Osteocyte (in vitro differentiated cells): ENCODE data around the gene RNF113B. TPM values are rescaled to one million over a fixed set of nuclear protein-coding genes. Genes with fewer than 3 reads are reported as not detected.
A peak's percentile ranks its signal among the peaks of the same experiment; 100 is the strongest.

ENCODE experiments used
- DNase-seq: peaks from one replicate; pipeline ENCODE4 v3.0.0; 2021; ENCODE audit warnings: mixed read lengths; ENCODE audit not compliant: unreplicated experiment; ENCODE audit errors: extremely low spot score
- H3K27ac Mint-ChIP-seq: one replicate; pipeline ENCODE4 v1.8.0; 2021; ENCODE audit warnings: mild to moderate bottlenecking, mixed read lengths; ENCODE audit not compliant: unreplicated experiment
- H3K27me3 Mint-ChIP-seq: one replicate; pipeline ENCODE4 v1.8.0; 2021; ENCODE audit warnings: mixed read lengths; ENCODE audit not compliant: unreplicated experiment
- H3K36me3 Mint-ChIP-seq: one replicate; pipeline ENCODE4 v1.8.0; 2021; ENCODE audit warnings: mixed read lengths; ENCODE audit not compliant: unreplicated experiment
- H3K4me1 Mint-ChIP-seq: one replicate; pipeline ENCODE4 v1.8.0; 2021; ENCODE audit warnings: mixed read lengths; ENCODE audit not compliant: unreplicated experiment
- H3K4me3 Mint-ChIP-seq: one replicate; pipeline ENCODE4 v1.8.0; 2021; ENCODE audit warnings: mild to moderate bottlenecking, moderate library complexity, mixed read lengths; ENCODE audit not compliant: unreplicated experiment
- H3K9me3 Mint-ChIP-seq: one replicate; pipeline ENCODE4 v1.8.0; 2021; ENCODE audit warnings: mixed read lengths; ENCODE audit not compliant: unreplicated experiment
- total RNA-seq: library from RNA; stranded (reverse); gene quantifications from 2 replicates; pipeline ENCODE4 v1.2.1, GENCODE V29; 2021
- TF ChIP-seq, protein P1 (sequence below): fragments of 200-600 bp; sonication (generic); IDR thresholded peaks from 2 replicates; pipeline ENCODE4 v1.5.0; 2021; ENCODE audit warnings: antibody characterized with exemption, mild to moderate bottlenecking, moderate library complexity

RNF113B gene
- total RNA-seq, 1 donor from 2014 or later, result not detected

DNA sequence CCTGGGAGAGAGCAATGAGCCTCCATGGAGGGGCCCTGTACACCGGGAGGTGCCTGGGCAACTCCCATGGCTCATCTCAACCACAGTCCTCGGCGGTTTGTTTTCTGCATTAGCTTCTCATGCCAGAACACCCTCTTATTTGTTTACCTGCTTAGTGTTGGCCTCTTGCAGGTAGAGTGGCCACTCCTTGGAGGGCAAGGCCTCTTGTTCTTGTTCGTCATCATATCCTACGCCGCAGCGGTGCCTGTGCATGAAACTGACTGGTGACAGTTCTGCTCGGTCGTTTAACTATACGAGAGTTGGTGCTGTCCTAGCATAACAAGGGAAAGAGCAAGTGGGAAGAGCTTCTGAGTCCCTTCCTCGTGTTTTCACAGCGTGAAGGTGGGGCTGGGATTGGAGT lies 40.5 kb upstream of the RNF113B start:
- TF ChIP-seq, protein P1, sequence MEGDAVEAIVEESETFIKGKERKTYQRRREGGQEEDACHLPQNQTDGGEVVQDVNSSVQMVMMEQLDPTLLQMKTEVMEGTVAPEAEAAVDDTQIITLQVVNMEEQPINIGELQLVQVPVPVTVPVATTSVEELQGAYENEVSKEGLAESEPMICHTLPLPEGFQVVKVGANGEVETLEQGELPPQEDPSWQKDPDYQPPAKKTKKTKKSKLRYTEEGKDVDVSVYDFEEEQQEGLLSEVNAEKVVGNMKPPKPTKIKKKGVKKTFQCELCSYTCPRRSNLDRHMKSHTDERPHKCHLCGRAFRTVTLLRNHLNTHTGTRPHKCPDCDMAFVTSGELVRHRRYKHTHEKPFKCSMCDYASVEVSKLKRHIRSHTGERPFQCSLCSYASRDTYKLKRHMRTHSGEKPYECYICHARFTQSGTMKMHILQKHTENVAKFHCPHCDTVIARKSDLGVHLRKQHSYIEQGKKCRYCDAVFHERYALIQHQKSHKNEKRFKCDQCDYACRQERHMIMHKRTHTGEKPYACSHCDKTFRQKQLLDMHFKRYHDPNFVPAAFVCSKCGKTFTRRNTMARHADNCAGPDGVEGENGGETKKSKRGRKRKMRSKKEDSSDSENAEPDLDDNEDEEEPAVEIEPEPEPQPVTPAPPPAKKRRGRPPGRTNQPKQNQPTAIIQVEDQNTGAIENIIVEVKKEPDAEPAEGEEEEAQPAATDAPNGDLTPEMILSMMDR, result no peak
- H3K27me3 Mint-ChIP-seq, result no peaks in the 10 kb centered on the region
- no peaks in the 10 kb centered on the region for H3K9me3 Mint-ChIP-seq
- no peak for DNase-seq
- H3K27ac Mint-ChIP-seq, result no peak overlapping the region
- peaks cover 79% of the 10 kb centered on the region for H3K4me1 Mint-ChIP-seq
- no peak overlapping the region for H3K4me3 Mint-ChIP-seq
- peaks cover 29% of the 10 kb centered on the region for H3K36me3 Mint-ChIP-seq

DNA sequence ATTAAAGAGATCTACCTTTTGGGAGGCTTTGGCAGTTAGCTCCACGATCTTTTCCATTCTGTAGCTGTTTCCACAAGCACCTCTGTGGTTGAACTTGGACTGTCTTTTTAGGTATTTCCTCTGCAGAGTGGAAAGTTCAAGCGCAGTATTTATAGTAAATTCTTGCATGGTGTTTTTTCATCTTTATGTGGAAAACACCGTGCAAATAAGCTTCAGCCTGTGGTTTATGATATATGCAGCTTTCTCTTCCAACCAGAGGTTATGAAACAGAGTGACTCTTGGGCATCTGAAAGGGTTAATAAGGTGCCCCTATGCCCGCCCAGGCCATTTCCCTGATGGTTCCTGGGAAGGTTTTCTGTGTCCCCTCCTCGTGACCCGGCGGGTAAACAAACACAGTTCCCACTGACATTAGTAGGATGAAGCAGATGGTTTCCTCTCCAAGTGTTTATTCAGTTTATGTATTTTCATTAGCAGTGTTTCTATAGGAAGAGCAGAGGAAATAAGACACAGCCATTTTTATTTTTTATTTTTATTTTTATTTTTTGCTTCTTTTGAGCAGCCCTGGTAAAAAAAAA lies 39.7 kb upstream of the RNF113B start:
- no peaks in the 10 kb centered on the region for H3K9me3 Mint-ChIP-seq
- H3K4me1 Mint-ChIP-seq, result peaks cover 78% of the 10 kb centered on the region
- peak overlapping the region; percentile 87 for H3K27ac Mint-ChIP-seq

DNA sequence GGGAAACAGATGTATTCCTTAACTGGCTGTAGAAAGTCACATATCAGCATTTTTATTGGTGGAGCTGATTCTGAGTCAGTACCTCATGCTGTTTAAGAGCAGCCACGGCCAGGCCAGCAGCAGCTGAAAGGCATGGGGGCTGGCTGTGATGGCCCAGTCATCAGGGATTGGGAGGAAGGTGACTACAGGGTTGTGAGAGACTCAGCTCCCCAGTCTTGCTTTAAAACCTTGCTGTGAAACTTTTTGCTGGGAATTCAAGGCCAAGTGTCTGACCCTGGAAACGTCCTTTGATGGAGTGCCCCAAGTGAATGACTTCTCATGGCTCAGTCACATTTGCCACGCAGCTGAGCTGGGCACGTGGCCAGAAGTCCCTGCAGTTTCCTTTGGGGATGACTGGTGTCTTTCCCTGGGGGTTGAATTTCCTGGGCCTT lies 39.1 kb upstream of the RNF113B start:
- Mint-ChIP-seq H3K36me3 (peaks cover 32% of the 10 kb centered on the region), H3K27ac (peak overlapping the region; percentile 87)

More for the DNA sequence above, 39.7 kb upstream of the RNF113B start:
- Mint-ChIP-seq H3K36me3 (peaks cover 29% of the 10 kb centered on the region), H3K27me3 (no peaks in the 10 kb centered on the region), H3K4me3 (no peak overlapping the region)
- TF ChIP-seq, protein P1, result no peak
- no peak for DNase-seq

DNA sequence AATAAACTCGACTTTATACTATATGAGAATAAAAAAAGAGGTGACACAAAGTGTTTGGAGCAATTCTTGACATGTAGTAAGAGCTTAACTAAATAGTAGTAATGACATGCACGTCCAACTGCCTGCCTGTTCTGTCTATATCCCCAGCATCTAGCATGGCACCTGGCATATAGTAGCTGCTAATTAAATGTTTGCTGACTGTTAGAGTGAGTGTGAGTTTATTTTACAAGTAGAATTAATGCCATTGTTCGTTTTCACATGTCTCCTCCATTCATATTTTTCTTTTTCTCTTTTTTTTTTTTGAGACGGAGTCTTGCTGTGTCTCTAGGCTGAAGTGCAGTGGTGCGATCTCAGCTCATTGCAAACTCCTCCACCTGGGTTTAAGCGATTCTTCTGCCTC lies 38.4 kb upstream of the RNF113B start:
- TF ChIP-seq, protein P1, result no peak
- Mint-ChIP-seq H3K27ac (peak overlapping the region; percentile 87), H3K4me1 (peaks cover 80% of the 10 kb centered on the region), H3K4me3 (no peak overlapping the region), H3K9me3 (no peaks in the 10 kb centered on the region), H3K27me3 (no peaks in the 10 kb centered on the region), H3K36me3 (peaks cover 32% of the 10 kb centered on the region)
- DNase-seq, result no peak

More for the DNA sequence above, 39.1 kb upstream of the RNF113B start:
- Mint-ChIP-seq H3K27me3 (no peaks in the 10 kb centered on the region), H3K4me3 (peak overlapping the region; percentile 26), H3K9me3 (no peaks in the 10 kb centered on the region), H3K4me1 (peaks cover 80% of the 10 kb centered on the region)
- no peak for DNase-seq
- TF ChIP-seq, protein P1, result no peak

DNA sequence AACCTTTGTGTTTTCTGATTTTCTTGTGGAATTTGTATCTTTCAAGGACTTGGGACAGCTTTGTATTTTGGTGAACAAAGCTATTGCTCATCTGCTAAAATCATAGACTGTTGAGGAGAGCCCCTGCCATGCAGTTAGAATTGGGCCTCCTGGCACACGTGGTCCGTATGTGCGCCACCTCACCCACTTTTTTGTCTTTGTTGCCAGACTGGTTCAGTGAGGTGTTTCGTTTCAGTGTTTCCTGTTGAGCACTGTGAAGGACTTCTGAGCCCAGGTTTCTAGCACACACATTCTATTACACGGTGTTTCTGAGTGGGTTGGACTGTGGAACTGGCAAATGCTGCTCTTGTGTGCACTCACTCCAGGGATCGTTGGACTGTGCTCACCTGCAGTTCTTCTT lies 37.6 kb upstream of the RNF113B start:
- TF ChIP-seq, protein P1, result no peak
- H3K4me3 Mint-ChIP-seq, result no peak overlapping the region
- peak overlapping the region; percentile 87 for H3K27ac Mint-ChIP-seq
- H3K9me3 Mint-ChIP-seq, result no peaks in the 10 kb centered on the region
- no peak for DNase-seq
- H3K27me3 Mint-ChIP-seq, result no peaks in the 10 kb centered on the region
- H3K4me1 Mint-ChIP-seq, result peaks cover 78% of the 10 kb centered on the region
- H3K36me3 Mint-ChIP-seq, result peaks cover 29% of the 10 kb centered on the region
